B cell (primary cell): Measurements from ENCODE around the gene PAF1.

Experiments used
- EZH2 ChIP-seq: IDR thresholded peaks from 2 replicates; pipeline ENCODE4 v1.6.1; 2012; ENCODE audit warnings: borderline replicate concordance, low read depth, mild to moderate bottlenecking, moderate library complexity, low read length; ENCODE audit not compliant: insufficient read depth, poor library complexity, severe bottlenecking
- TF ChIP-seq, protein P1 (sequence below): fragments of 200-600 bp; IDR thresholded peaks from one replicate; pipeline ENCODE4 v1.8.0; 2022; ENCODE audit warnings: antibody characterized with exemption, mild to moderate bottlenecking

DNA sequence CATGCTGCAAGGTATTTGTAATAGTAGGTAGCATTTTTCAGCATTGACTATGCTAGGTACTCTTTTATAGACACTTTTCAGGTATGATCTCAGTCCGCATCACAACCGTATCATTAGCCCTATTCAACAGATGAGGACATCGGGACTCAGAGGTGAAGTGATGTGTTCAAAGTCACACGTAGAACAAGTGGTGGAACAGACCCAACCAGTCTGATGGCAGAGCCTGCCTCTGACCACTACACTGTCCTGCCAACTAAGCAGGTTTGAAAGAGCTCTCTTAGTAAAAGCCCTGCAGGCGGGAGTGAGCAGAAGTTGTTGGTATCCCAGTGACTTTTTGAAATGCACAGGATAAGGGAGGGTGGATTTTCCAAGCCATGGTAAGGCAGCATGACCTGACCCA lies 20.2 kb downstream of the PAF1 start:
- TF ChIP-seq EZH2 = no peak
- TF ChIP-seq, protein P1, sequence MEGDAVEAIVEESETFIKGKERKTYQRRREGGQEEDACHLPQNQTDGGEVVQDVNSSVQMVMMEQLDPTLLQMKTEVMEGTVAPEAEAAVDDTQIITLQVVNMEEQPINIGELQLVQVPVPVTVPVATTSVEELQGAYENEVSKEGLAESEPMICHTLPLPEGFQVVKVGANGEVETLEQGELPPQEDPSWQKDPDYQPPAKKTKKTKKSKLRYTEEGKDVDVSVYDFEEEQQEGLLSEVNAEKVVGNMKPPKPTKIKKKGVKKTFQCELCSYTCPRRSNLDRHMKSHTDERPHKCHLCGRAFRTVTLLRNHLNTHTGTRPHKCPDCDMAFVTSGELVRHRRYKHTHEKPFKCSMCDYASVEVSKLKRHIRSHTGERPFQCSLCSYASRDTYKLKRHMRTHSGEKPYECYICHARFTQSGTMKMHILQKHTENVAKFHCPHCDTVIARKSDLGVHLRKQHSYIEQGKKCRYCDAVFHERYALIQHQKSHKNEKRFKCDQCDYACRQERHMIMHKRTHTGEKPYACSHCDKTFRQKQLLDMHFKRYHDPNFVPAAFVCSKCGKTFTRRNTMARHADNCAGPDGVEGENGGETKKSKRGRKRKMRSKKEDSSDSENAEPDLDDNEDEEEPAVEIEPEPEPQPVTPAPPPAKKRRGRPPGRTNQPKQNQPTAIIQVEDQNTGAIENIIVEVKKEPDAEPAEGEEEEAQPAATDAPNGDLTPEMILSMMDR = no peak
